ENCODE measurements around the gene GPN1.

The GPN1 gene

GRCh38 chr2:27687232-27687631 is 58.4 kb downstream of the GPN1 start:
- H3K27me3 ChIP-seq (ENCODE audit: control insufficient read depth in 1 of 2, insufficient read depth in 2 of 2, low read length in 2 of 2) = no peaks in the 10 kb centered on the region
- H3K9me3 ChIP-seq (ENCODE audit: control insufficient read depth in 1 of 2, low read length in 2 of 2) = no peaks in the 10 kb centered on the region
- H3K9ac ChIP-seq (ENCODE audit: low read depth in 1 of 2, low read length in 2 of 2) = no peak overlapping the region
- H3K36me3 ChIP-seq (ENCODE audit: control insufficient read depth in 1 of 2, insufficient read depth in 2 of 2, low read length in 2 of 2) = peaks cover 13 to 48% of the 10 kb centered on the region in 2 donors
- no peak overlapping the region for H3K27ac ChIP-seq (ENCODE audit: low read depth, low read length)
- no peak overlapping the region for H3K4me3 ChIP-seq (ENCODE audit: low read depth in 1 of 2, low read length in 2 of 2)
- no peaks in the 10 kb centered on the region for H3K4me1 ChIP-seq (ENCODE audit: control insufficient read depth in 1 of 2, insufficient read depth in 2 of 2, low read length in 2 of 2)

GRCh38 chr2:27689424-27689823 is 60.6 kb downstream of the GPN1 start:
- Histone ChIP-seq H3K36me3 (ENCODE audit: control insufficient read depth in 1 of 2, insufficient read depth in 2 of 2, low read length in 2 of 2) (peaks cover 13 to 48% of the 10 kb centered on the region in 2 donors), H3K9ac (ENCODE audit: low read depth in 1 of 2, low read length in 2 of 2) (no peak overlapping the region), H3K27me3 (ENCODE audit: control insufficient read depth in 1 of 2, insufficient read depth in 2 of 2, low read length in 2 of 2) (no peaks in the 10 kb centered on the region)

DNA sequence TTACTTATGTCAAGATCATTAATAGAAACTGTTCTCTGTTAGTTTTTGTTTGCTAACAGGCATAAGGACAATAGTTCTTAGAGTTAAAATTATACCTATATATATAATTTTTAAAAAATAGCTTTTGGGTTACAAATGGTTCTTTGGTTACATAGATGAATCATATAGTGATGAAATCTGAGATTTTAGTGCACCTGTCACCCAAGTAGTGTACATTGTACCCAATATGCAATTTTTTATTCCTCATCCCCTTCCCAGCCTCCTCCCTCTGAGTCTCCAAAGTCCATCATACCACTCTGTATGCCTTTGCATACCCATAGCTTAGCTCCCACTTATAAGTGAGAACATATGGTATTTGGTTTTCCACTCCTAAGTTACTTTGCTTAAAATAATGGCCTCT is 61.2 kb downstream of the GPN1 start:
- H3K36me3 ChIP-seq (ENCODE audit: control insufficient read depth in 1 of 2, insufficient read depth in 2 of 2, low read length in 2 of 2) = peaks cover 13 to 45% of the 10 kb centered on the region in 2 donors
- no peaks in the 10 kb centered on the region for H3K9me3 ChIP-seq (ENCODE audit: control insufficient read depth in 1 of 2, low read length in 2 of 2)
- H3K9ac ChIP-seq (ENCODE audit: low read depth in 1 of 2, low read length in 2 of 2) = no peak overlapping the region
- H3K27me3 ChIP-seq (ENCODE audit: control insufficient read depth in 1 of 2, insufficient read depth in 2 of 2, low read length in 2 of 2) = no peaks in the 10 kb centered on the region
- H3K27ac ChIP-seq (ENCODE audit: low read depth, low read length) = no peak overlapping the region
- H3K4me3 ChIP-seq (ENCODE audit: low read depth in 1 of 2, low read length in 2 of 2) = no peak overlapping the region
- no peaks in the 10 kb centered on the region for H3K4me1 ChIP-seq (ENCODE audit: control insufficient read depth in 1 of 2, insufficient read depth in 2 of 2, low read length in 2 of 2)

More at GRCh38 chr2:27689424-27689823, 60.6 kb downstream of the GPN1 start:
- H3K4me3 ChIP-seq (ENCODE audit: low read depth in 1 of 2, low read length in 2 of 2) = no peak overlapping the region
- H3K9me3 ChIP-seq (ENCODE audit: control insufficient read depth in 1 of 2, low read length in 2 of 2) = no peaks in the 10 kb centered on the region
- no peak overlapping the region for H3K27ac ChIP-seq (ENCODE audit: low read depth, low read length)
- H3K4me1 ChIP-seq (ENCODE audit: control insufficient read depth in 1 of 2, insufficient read depth in 2 of 2, low read length in 2 of 2) = no peaks in the 10 kb centered on the region

GRCh38 chr2:27697660-27698059 is 68.8 kb downstream of the GPN1 start:
- peaks cover 10 to 20% of the 10 kb centered on the region in 2 donors for H3K36me3 ChIP-seq (ENCODE audit: control insufficient read depth in 1 of 2, insufficient read depth in 2 of 2, low read length in 2 of 2)
- H3K4me3 ChIP-seq (ENCODE audit: low read depth in 1 of 2, low read length in 2 of 2) = no peak overlapping the region
- no peaks in the 10 kb centered on the region for H3K27me3 ChIP-seq (ENCODE audit: control insufficient read depth in 1 of 2, insufficient read depth in 2 of 2, low read length in 2 of 2)
- H3K9ac ChIP-seq (ENCODE audit: low read depth in 1 of 2, low read length in 2 of 2) = no peak overlapping the region
- H3K9me3 ChIP-seq (ENCODE audit: control insufficient read depth in 1 of 2, low read length in 2 of 2) = no peaks in the 10 kb centered on the region
- H3K27ac ChIP-seq (ENCODE audit: low read depth, low read length) = no peak overlapping the region
- peaks cover 6 to 7% of the 10 kb centered on the region in 2 donors for H3K4me1 ChIP-seq (ENCODE audit: control insufficient read depth in 1 of 2, insufficient read depth in 2 of 2, low read length in 2 of 2)

Data from duodenal mucosa (tissue), 2 donors.